SK-N-SH treated with all-trans-retinoic acid at 6 μM for 48 hours (cell line): ENCODE measurements around the gene SKI.

ENCODE experiments used
- ARNTL ChIP-seq: fragments of 450-650 bp; formaldehyde crosslinking; IDR thresholded peaks from 2 replicates; pipeline ENCODE4 v1.5.0; 2020; ENCODE audit warnings: low read depth, mild to moderate bottlenecking, moderate library complexity, borderline replicate concordance
- GLIS3 ChIP-seq: fragments of 250-450 bp; sonication (Bioruptor Pico); IDR thresholded peaks from 2 replicates; pipeline ENCODE4 v1.5.0; 2020; ENCODE audit warnings: mild to moderate bottlenecking, moderate library complexity
- ISL1 ChIP-seq: fragments of 250-450 bp; sonication (Bioruptor Pico); IDR thresholded peaks from 2 replicates; pipeline ENCODE4 v2.1.2; 2022; ENCODE audit warnings: mild to moderate bottlenecking, moderate library complexity
- PATZ1 ChIP-seq: fragments of 250-450 bp; sonication (Bioruptor Pico); IDR thresholded peaks from 2 replicates; pipeline ENCODE4 v1.8.0; 2020; ENCODE audit warnings: mild to moderate bottlenecking, moderate library complexity, borderline replicate concordance
- RARB ChIP-seq: fragments of 250-450 bp; sonication (Bioruptor Pico); IDR thresholded peaks from 2 replicates; pipeline ENCODE4 v1.8.0; 2021; ENCODE audit warnings: mild to moderate bottlenecking, moderate library complexity
- SNAI2 ChIP-seq: fragments of 250-450 bp; sonication (Bioruptor Pico); IDR thresholded peaks from 2 replicates; pipeline ENCODE4 v1.5.0; 2020; ENCODE audit warnings: mild to moderate bottlenecking, moderate library complexity
- TOX ChIP-seq: fragments of 250-450 bp; sonication (Bioruptor Pico); IDR thresholded peaks from 2 replicates; pipeline ENCODE4 v1.8.0; 2021; ENCODE audit warnings: mild to moderate bottlenecking, moderate library complexity, borderline replicate concordance
- ZC3H10 ChIP-seq: fragments of 250-450 bp; sonication (Bioruptor Pico); IDR thresholded peaks from 2 replicates; pipeline ENCODE4 v1.5.1; 2021; ENCODE audit warnings: mild to moderate bottlenecking, moderate library complexity
- ZFP3 ChIP-seq: fragments of 250-450 bp; sonication (Bioruptor Pico); IDR thresholded peaks from 2 replicates; pipeline ENCODE4 v1.5.0; 2020; ENCODE audit warnings: mild to moderate bottlenecking, moderate library complexity
- ZFP30 ChIP-seq: fragments of 450-650 bp; formaldehyde crosslinking; IDR thresholded peaks from 2 replicates; pipeline ENCODE4 v1.5.0; 2022; ENCODE audit warnings: mild to moderate bottlenecking, moderate library complexity
- ZNF565 ChIP-seq: fragments of 450-650 bp; formaldehyde crosslinking; conservative IDR thresholded peaks from 2 replicates; pipeline ENCODE4 v1.5.0; 2020; ENCODE audit warnings: low read depth, mild to moderate bottlenecking, moderate library complexity
- ZNF70 ChIP-seq: fragments of 450-650 bp; formaldehyde crosslinking; IDR thresholded peaks from 2 replicates; pipeline ENCODE4 v1.5.0; 2020; ENCODE audit warnings: mild to moderate bottlenecking, moderate library complexity

GRCh38 chr1:2336499-2336898 lies 108.4 kb downstream of the SKI start:
- no peak for TF ChIP-seq PATZ1 (CRISPR knock-in tag)
- no peak for TF ChIP-seq ARNTL
- no peak for TF ChIP-seq ZFP3 (CRISPR knock-in tag)
- TF ChIP-seq RARB (CRISPR knock-in tag), result no peak
- TF ChIP-seq SNAI2 (CRISPR knock-in tag), result no peak
- TF ChIP-seq ZNF70 (CRISPR knock-in tag), result no peak
- no peak for TF ChIP-seq ZNF565 (CRISPR knock-in tag)
- TF ChIP-seq ZFP30 (CRISPR knock-in tag), result no peak
- TF ChIP-seq ISL1 (CRISPR knock-in tag), result no peak
- TF ChIP-seq TOX (CRISPR knock-in tag), result no peak
- no peak for TF ChIP-seq GLIS3 (CRISPR knock-in tag)
- TF ChIP-seq ZC3H10 (CRISPR knock-in tag), result no peak
